Endothelial cell of umbilical vein (primary cell): ENCODE results near the gene APBB2. TPM values are rescaled to one million over a fixed set of nuclear protein-coding genes. Genes with fewer than 3 reads are reported as not detected.

Experiments
- BruUV-seq: library from RNA; stranded (reverse); fragments of 400-500 nt; replicated peaks from 2 replicates; lab custom pipeline; 2021; lab: Mats Ljungman, UMichigan
- CTCF ChIA-PET: fragments of 300-600, 350-600 bp; sonication (Branson Sonifier 250); formaldehyde crosslinking; loops from one replicate; lab custom pipeline; 2021; ENCODE audit warnings: antibody characterized with exemption, inconsistent platforms; lab: Charles Lee
- POLR2A ChIA-PET: fragments of 300-600, 350-600 bp; sonication (Branson Sonifier 250); formaldehyde crosslinking; loops from one replicate; lab custom pipeline; 2021; ENCODE audit warnings: antibody characterized with exemption, inconsistent platforms; lab: Charles Lee
- DNase-seq: peaks from one replicate; pipeline ENCODE4 v3.0.0-alpha.2; 2011; ENCODE audit warnings: low read depth, low spot score
- FAIRE-seq: peaks from 2 replicates; lab custom pipeline; 2011; peaks lifted over from hg19 to GRCh38; lab: Jason Lieb, UNC
- H2AFZ ChIP-seq: 2 replicates; pipeline ENCODE4 v1.6.0; 2012; ENCODE audit warnings: low read depth, low read length, control low read depth, inconsistent platforms
- H3K27ac ChIP-seq: 2 replicates; pipeline ENCODE4 v1.5.1; 2011; ENCODE audit warnings: low read depth, mild to moderate bottlenecking, control low read depth, low read length, moderate library complexity; ENCODE audit not compliant: insufficient read depth
- H3K27me3 ChIP-seq, 2 experiments: 2 replicates each; pipeline versions ENCODE4 v1.6.0 to v1.6.1; 2011; ENCODE audit warnings: low read length in 2 of 2, mixed read lengths in 1 of 2; ENCODE audit not compliant: control insufficient read depth in 2 of 2, insufficient read depth in 2 of 2
- H3K36me3 ChIP-seq, 2 experiments: 2 replicates in 1 of 2; 3 replicates in 1 of 2; pipeline ENCODE4 v1.5.1; 2011; ENCODE audit warnings: low read length in 2 of 2, mild to moderate bottlenecking in 1 of 2, moderate library complexity in 1 of 2; ENCODE audit not compliant: control insufficient read depth in 2 of 2, insufficient read depth in 2 of 2; ENCODE audit errors: extremely low read depth in 1 of 2
- H3K4me1 ChIP-seq: 3 replicates; pipeline ENCODE4 v1.5.1; 2011; ENCODE audit warnings: mild to moderate bottlenecking, low read length; ENCODE audit not compliant: control insufficient read depth, insufficient read depth; ENCODE audit errors: extremely low read depth
- H3K4me2 ChIP-seq: 2 replicates; pipeline ENCODE4 v1.6.1; 2011; ENCODE audit warnings: low read length, control low read depth, mixed read lengths; ENCODE audit not compliant: insufficient read depth
- H3K4me3 ChIP-seq, 3 experiments: fragments of 200-600 bp in 1 of 3; sonication (generic), shearing (Covaris generic) in 1 of 3; replicated peaks in 1 of 3; 2 replicates each; pipeline ENCODE4 v1.5.1; 2011 to 2016; ENCODE audit warnings: control low read depth in 3 of 3, low read length in 3 of 3, mild to moderate bottlenecking in 2 of 3, inconsistent platforms in 1 of 3, low read depth in 1 of 3, moderate library complexity in 1 of 3; ENCODE audit not compliant: insufficient read depth in 1 of 3
- H3K79me2 ChIP-seq: 2 replicates; pipeline ENCODE4 v1.6.0; 2012; ENCODE audit warnings: low read length, inconsistent platforms; ENCODE audit not compliant: control insufficient read depth, insufficient read depth
- H3K9ac ChIP-seq: replicated peaks from 2 replicates; pipeline ENCODE3; 2011; ENCODE audit warnings: low read length, control low read depth; ENCODE audit not compliant: insufficient read depth; ENCODE audit errors: extremely low read depth
- H3K9me1 ChIP-seq: replicated peaks from 3 replicates; pipeline ENCODE4 v1.6.0; 2011; ENCODE audit warnings: mild to moderate bottlenecking, low read length; ENCODE audit not compliant: control insufficient read depth, insufficient read depth; ENCODE audit errors: extremely low read depth
- H3K9me3 ChIP-seq: replicated peaks from 2 replicates; pipeline ENCODE4 v1.5.1; 2012; ENCODE audit warnings: low read length, inconsistent platforms; ENCODE audit not compliant: control insufficient read depth, insufficient read depth
- H4K20me1 ChIP-seq: replicated peaks from 2 replicates; pipeline ENCODE3; 2011; ENCODE audit warnings: mild to moderate bottlenecking, low read length; ENCODE audit not compliant: control insufficient read depth, insufficient read depth; ENCODE audit errors: extremely low read depth
- CTCF ChIP-seq, 2 donors: IDR thresholded peaks; 1 replicate in 1 of 2; 2 replicates in 1 of 2; pipeline ENCODE4 v1.5.1; 2011; ENCODE audit warnings: low read length in 2 of 2, mild to moderate bottlenecking in 2 of 2, moderate library complexity in 2 of 2, control low read depth in 1 of 2, inconsistent platforms in 1 of 2, low read depth in 1 of 2; ENCODE audit not compliant: insufficient read depth in 1 of 2; ENCODE audit errors: extremely low read depth in 1 of 2
- EZH2 ChIP-seq: IDR thresholded peaks from 2 replicates; pipeline ENCODE4 v1.6.1; 2012; ENCODE audit warnings: borderline replicate concordance, low read depth, mild to moderate bottlenecking, moderate library complexity, low read length, inconsistent platforms; ENCODE audit not compliant: severe bottlenecking
- FOS ChIP-seq: IDR thresholded peaks from 2 replicates; pipeline ENCODE4 v1.6.1; 2011; ENCODE audit warnings: mild to moderate bottlenecking, low read length, moderate library complexity, borderline replicate concordance; ENCODE audit not compliant: insufficient read depth
- GATA2 ChIP-seq: IDR thresholded peaks from 2 replicates; pipeline ENCODE4 v1.7.0; 2011; ENCODE audit warnings: low read depth, mild to moderate bottlenecking, moderate library complexity, mixed read lengths, low read length; ENCODE audit not compliant: insufficient read length, insufficient read depth
- JUN ChIP-seq: IDR thresholded peaks from 2 replicates; pipeline ENCODE4 v1.6.1; 2011; ENCODE audit warnings: borderline replicate concordance, low read depth; ENCODE audit not compliant: insufficient read length, insufficient read depth
- MAX ChIP-seq: IDR thresholded peaks from 2 replicates; pipeline ENCODE4 v1.6.1; 2011; ENCODE audit not compliant: insufficient read depth, insufficient read length
- MYC ChIP-seq: IDR thresholded peaks from one replicate; pipeline ENCODE4 v1.6.1; 2011; ENCODE audit warnings: mild to moderate bottlenecking, low read depth, low read length
- POLR2A ChIP-seq: IDR thresholded peaks from 2 replicates; pipeline ENCODE4 v1.6.1; 2012; ENCODE audit warnings: low read depth, mild to moderate bottlenecking, control low read depth, low read length
- POLR2AphosphoS5 ChIP-seq: IDR thresholded peaks from 2 replicates; pipeline ENCODE4 v1.6.1; 2012; ENCODE audit warnings: low read depth, mild to moderate bottlenecking, control low read depth, low read length, moderate library complexity; ENCODE audit not compliant: insufficient read depth
- dilution Hi-C: fragments of 300-500 bp; cut with MboI; formaldehyde crosslinking; loops from one replicate; pipeline ENCODE4 v1.15.0; 2019; ENCODE audit warnings: low sequenced_read_pairs; ENCODE audit not compliant: extremely low pct_ligation_motif_present
- intact Hi-C: fragments of 100-400 bp; cut with micrococcal nuclease; formaldehyde crosslinking; loops from one replicate; pipeline ENCODE4 v1.10.0; 2022
- polyA plus RNA-seq, 4 experiments: library from polyadenylated mRNA; depleted of rRNA in 3 of 4; stranded (reverse) in 3 of 4; unstranded in 1 of 4; fragments of >200 nt; gene quantifications; 2 replicates each; pipeline versions ENCODE4 v1.2.1 to v1.2.3, GENCODE V29; 2011 to 2012; ENCODE audit warnings: missing spikeins in 1 of 4
- total RNA-seq: library from RNA; stranded (reverse); gene quantifications from 2 replicates; pipeline ENCODE4 v1.2.3, GENCODE V29; 2021

APBB2 gene
- total and polyA plus RNA-seq, 2 donors (not counting 3 experiments of a cell fraction or from before 2014, with no cell fraction given), result 79.8 to 124 TPM

- Histone ChIP-seq H3K9ac (no peak overlapping the region), H3K4me1 (peaks cover 6% of the 10 kb centered on the region), H3K36me3 (peaks cover 0 to 4% of the 10 kb centered on the region in 2 experiments), H3K4me3 (no peak overlapping the region), H3K27me3 (no peaks in the 10 kb centered on the region), H3K79me2 (peaks cover 3% of the 10 kb centered on the region), H3K9me1 (no peaks in the 10 kb centered on the region), H3K9me3 (no peaks in the 10 kb centered on the region), H2AFZ (no peak overlapping the region), H3K27ac (no peak overlapping the region), H3K4me2 (no peak overlapping the region), H4K20me1 (no peaks in the 10 kb centered on the region)
- intact Hi-C loops, result no loop called here
- DNase-seq, result no peak
- dilution Hi-C loops, result no loop called here
- no peak for FAIRE-seq
- POLR2A ChIA-PET, result interaction anchor here (1.2 kb wide), 1 partner anchor 9 kb away, joined by 4 read pairs; no protein-coding TSS in a partner anchor
- CTCF ChIA-PET, result interaction anchor here (1.2 kb wide), 1 partner anchor 10 kb away, joined by 3 read pairs; no protein-coding TSS in a partner anchor
- no TSS peak for BruUV-seq
- TF ChIP-seq JUN (no peak), FOS (no peak), GATA2 (no peak), CTCF (IDR thresholded peaks at IDR 0.05; ENCODE audit: extremely low read depth in 1 of 2, insufficient read depth in 1 of 2, low read depth in 1 of 2, low read length in 2 of 2) (no peak), POLR2A (no peak), MAX (no peak), MYC (no peak), EZH2 (no peak), POLR2AphosphoS5 (no peak)
Observed at GRCh38 chr4:40844261-40844660, 370.1 kb downstream of the APBB2 start.
